ENCODE results near the gene ARID5B.

Gene ARID5B

DNA sequence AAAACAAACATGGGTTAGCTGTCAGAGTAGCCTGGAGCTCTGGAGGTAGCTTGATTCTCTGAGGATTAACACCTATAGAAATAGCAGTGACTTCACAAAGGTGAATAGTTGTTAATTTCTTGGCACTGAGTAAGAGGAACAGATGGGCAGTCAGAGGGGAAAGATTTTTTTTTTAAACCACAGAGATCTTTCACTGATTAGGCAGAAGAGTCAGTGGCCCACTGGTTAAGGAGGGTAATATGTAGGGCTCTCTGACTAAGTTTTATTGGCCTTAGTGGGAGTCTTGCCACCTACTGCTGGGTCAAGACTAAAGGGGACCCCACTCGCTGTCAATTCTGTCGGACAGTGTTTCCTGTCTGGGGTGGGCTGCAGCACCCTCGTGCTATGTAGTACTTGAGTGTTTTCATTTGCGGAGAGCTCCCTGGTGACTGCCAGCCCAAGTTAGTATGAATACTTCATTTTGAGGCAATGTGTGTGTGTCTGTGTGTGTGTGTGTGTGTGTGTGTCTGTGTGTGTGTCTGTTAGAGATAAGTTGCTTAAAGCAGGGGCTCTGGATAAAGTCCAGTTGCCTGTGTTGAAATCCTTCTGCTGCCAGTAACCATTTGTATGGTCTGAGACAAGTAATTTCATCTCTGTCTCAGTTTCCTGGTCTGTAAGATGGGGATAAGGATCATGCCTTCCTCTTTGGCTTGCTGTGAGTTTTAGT lies 145.2 kb downstream of the ARID5B start:
- H3K4me3 ChIP-seq (ENCODE audit: low read length) = peak overlapping the region; percentile 74; the same call in 1 of the 2 replicates
- TF ChIP-seq ZNF274 (IDR thresholded peaks at IDR 0.05; ENCODE audit: low read depth, low read length) = no peak

DNA sequence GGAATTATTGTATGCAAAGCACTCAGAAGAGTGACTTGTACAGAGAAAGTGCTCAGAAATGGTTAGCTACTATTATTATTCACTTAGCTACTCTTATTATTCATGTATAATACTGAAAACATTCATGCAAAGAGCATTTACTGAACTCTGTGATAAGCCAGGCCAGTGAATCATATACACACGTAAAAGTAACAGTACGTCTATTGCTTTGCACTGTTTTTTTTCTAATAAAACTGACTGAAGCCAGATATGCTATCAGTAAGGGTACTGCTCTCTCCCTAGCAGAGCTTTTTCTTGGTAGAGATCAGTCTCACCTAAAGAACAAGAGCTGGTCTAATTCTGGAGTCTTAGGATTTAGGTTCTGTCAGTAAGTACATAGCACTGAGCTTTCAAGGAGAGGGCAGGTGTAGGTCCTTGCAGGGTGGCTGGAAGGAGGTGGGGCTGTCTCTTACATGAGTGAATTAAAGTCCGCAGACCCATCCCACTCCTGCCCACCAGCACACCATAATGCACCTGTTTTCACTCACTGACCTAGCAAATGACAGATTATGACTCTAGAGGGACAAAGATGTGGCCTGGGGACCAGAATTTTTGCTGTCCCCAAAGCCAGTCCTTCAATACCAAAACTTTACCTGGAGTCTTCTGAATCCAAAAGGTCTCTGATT lies 145.9 kb downstream of the ARID5B start:
- peak overlapping the region; percentile 74; the same call in 1 of the 2 replicates for H3K4me3 ChIP-seq (ENCODE audit: low read length)
- no peak for TF ChIP-seq ZNF274 (IDR thresholded peaks at IDR 0.05; ENCODE audit: low read depth, low read length)

DNA sequence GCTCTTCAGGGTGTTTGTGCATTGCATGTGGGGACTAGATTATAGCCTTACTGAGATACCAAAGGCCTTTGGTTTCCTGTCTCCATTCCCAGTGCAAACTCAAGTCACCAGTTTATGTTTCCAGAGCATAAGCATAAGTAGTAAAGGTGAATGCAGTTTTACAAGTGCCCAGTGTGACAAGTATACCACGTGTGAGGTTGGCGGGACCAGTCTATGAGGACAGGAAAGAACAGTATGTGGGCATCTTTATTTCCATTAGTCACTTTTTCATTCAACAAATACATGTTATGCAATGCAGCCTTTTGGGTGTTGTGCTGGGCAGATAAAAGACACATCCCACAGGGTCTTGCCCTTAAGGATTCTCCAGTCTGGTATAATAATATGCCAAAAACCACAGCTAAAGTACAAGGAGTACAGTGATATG lies 146.5 kb downstream of the ARID5B start:
- no peak for TF ChIP-seq ZNF274 (IDR thresholded peaks at IDR 0.05; ENCODE audit: low read depth, low read length)

DNA sequence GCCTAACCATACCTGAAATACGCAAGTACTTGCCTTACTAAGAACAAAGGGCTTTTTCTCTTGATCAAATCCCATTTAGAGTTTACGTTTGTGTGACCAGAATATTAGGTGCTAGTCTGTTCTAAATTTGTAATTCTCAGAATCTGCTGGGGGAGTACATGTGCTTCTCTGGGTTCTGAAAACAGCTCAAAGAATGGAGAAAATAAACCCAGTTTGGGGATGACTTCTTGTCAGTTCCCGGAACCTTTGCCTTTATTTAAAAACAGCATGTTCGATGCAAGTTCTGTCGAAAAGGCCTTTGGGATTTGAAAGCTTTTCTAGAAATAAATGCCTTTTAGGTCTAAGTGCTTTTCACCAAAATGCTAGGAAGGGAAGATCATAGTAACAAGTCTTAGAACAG lies 147.0 kb downstream of the ARID5B start:
- TF ChIP-seq ZNF274 (IDR thresholded peaks at IDR 0.05; ENCODE audit: low read depth, low read length) = no peak
- H3K4me3 ChIP-seq (ENCODE audit: low read length) = no peak overlapping the region

More for the DNA sequence above, 146.5 kb downstream of the ARID5B start:
- H3K4me3 ChIP-seq (ENCODE audit: low read length) = peak overlapping the region; percentile 23; the same call in 1 of the 2 replicates

DNA sequence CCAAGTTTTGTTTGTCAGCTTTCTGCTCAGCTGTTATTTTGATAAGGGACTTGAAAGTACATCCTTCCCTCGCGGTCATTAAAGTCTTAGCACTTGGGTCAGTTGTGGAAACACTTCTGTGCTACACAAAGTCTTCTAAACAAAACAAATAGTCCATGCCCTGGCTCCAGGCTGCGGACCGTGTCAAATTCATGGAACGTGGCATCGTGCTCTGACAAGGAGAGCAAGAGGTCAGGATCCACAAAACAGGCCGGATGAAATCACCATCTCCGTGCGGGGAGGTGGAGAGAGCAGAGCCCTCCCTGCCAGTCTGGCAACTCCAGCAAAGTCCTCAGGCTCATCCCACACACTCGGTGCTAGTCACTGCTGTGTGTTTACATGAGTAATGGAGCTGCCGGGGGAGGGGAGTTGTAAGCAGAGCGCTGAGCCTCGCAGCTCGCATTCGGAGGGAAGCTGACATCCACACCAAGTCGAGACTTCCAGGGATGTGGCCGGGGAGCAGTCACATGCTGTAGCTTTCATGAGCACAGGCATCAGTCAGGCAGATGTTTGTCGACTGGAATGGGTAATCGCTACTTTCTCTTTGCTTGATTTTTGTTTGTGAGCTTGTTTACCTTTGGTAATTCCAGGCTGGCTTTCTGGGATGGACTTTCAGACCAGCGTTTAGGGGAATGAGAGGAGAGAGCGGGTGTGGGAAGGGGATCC lies 147.6 kb downstream of the ARID5B start:
- peak overlapping the region; percentile 37; the same call in 1 of the 2 replicates for H3K4me3 ChIP-seq (ENCODE audit: low read length)
- TF ChIP-seq ZNF274 (IDR thresholded peaks at IDR 0.05; ENCODE audit: low read depth, low read length) = no peak

DNA sequence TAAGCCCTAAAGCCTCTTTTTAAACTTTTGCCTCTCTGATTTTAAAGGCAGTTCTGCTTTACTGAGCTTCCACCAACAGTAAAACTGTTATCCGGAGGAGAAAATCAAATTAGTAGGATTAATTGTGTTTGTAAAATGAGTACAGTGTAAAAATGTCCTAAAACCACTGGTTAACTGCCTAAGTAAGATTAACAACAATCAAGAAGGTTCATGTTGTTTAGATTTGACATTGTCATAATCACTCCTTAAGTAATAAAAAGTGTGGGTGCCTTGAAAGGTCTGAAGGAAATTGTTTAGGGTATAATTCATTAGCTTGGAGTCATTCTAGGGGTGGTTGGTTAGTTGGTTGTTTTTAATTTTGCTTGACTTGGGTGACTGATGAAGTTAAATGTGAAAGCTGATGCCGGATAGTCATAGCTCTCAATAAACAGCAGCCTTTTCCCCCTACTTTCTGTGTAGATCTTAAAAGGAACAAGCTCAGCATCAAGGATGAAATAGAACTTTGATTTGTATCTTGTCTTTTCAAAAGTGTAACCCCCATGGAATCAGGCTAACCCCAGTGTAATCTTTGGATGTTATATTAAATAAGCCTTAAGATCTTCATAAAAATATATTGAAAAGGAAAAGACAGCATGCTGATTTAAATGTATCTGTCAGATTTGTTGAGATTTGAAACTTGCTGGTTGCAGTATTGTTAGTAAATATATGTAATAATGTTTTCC lies 148.3 kb downstream of the ARID5B start:
- H3K4me3 ChIP-seq (ENCODE audit: low read length) = peak overlapping the region; percentile 37; the same call in 1 of the 2 replicates
- TF ChIP-seq ZNF274 (IDR thresholded peaks at IDR 0.05; ENCODE audit: low read depth, low read length) = no peak

DNA sequence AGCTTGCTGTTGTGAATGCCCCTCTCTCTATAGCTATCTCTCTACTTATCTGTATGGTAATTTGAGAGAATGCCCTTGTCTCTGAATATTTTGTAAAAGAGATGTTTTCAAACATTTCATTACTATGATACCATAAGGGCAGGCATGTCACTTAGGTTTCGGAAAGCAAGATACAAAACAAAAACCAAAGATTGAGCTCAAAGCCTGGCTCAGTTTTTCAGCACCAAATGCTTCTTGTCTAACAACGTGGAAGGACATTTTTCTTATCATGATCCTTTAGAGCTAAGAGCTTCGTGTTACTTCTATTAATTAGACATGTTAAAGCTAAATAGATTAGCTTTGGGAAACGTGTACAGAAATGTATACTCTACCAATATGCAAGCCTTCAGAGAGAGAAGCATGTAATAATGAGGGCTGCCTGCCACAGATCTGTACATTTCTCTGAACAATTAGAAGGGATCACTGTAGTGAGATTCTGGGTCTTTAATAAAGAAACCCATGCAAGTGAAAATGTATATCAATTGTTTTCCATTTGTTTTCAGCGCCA lies 148.9 kb downstream of the ARID5B start:
- H3K4me3 ChIP-seq (ENCODE audit: low read length) = no peak overlapping the region

DNA sequence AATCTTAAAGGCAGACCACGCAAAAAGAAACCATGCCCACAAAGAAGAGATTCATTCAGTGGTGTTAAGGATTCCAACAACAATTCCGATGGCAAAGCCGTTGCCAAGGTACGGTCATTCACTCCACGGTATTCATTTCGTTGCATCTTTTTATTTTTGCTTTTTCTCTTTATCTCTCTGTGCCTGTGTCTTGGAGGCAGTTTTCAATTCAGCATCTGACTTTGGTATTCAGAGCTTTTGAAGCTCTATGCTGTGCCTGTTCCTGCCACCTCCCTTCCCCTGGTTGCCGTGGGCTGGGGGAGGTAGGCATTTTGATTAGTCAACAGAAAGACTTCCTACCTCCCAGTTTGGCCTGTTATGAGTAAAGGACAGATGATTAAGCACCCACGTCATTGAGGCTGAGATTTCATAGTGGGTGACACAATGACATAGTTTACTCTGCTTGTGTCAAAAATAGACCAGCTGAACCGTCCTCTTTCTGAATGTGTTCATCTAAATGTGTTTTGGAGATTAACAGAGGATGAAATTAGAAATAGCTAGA lies 149.5 kb downstream of the ARID5B start:
- TF ChIP-seq ZNF274 (IDR thresholded peaks at IDR 0.05; ENCODE audit: low read depth, low read length) = no peak

More for the DNA sequence above, 148.9 kb downstream of the ARID5B start:
- no peak for TF ChIP-seq ZNF274 (IDR thresholded peaks at IDR 0.05; ENCODE audit: low read depth, low read length)

DNA sequence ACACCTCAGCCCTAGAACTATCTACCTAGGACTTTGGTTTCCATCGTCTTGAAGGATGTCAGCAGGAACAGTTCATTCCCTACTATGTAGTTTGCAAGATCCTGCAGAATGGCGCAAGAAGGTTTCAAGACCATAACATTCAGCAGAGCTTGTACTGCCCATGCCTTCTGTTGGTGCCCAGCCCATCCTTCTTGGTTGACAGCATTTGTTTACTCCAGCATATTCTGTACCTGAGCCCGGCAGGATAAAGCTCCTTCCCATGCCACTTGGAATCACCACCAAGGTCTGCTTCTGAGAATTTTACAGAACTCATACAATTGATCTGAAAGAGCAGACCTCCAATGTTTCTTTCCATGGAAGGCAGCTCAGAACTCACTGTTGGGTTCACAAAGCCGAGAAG lies 150.8 kb downstream of the ARID5B start:
- no peak overlapping the region for H3K4me3 ChIP-seq (ENCODE audit: low read length)
- TF ChIP-seq ZNF274 (IDR thresholded peaks at IDR 0.05; ENCODE audit: low read depth, low read length) = no peak

More for the DNA sequence above, 149.5 kb downstream of the ARID5B start:
- H3K4me3 ChIP-seq (ENCODE audit: low read length) = peak overlapping the region; percentile 26; the same call in 1 of the 2 replicates

DNA sequence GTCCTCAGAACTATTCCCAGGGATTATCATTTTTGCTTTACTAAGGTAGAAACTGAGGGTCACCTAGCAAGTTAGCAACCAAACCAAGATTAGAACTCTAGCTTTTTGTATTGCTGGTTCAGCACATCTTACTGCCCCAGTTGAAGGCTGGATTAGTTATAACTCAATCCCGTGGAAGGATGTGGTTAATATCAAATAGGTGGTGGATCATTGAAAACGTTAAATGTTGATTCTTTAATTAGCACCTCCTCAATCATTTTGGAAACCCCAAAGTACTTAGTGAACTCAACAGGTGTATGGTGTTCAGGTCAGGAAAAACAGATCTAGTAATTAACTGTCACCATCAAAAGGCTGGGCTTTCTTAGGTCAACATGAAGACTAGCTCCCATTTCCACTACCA lies 152.4 kb downstream of the ARID5B start:
- no peak for TF ChIP-seq ZNF274 (IDR thresholded peaks at IDR 0.05; ENCODE audit: low read depth, low read length)
- H3K4me3 ChIP-seq (ENCODE audit: low read length) = no peak overlapping the region

DNA sequence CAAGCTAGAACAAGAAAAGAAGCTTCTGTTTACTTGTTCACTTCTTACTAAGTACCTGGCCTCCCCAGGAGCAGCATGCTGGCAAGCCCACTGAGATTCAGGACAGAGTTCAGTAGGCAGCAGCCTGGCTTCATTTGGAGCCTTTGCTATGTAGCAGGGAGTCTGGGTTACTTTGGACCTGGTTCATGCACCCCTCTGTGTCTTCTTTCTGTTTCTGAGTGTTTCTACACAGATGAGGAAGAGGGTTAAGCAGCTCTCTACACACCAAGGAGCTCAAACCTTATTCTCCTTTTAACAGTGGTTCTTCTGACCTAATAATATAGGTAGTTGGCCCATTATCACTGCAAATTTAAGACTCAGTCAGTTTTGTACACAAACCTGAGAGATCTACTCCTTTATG lies 152.9 kb downstream of the ARID5B start:
- no peak for TF ChIP-seq ZNF274 (IDR thresholded peaks at IDR 0.05; ENCODE audit: low read depth, low read length)

DNA sequence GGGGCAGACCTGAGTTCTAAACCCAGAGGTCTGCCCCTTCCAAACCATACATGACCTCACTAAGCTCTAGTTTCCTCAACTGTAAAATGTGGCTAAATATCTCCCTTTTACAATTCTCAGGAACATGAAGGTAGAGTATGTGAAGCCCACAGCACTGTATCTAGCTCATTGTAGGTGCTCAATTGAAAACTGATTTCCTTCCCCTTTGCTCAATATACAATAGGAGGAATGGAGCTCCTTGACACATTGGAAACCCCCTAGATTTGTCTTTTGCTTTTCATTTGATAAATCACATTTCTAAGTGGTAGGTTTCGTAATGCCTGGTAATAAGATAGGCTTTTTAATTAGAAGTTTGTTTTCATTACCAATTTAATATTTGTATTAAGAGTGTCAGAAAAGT lies 153.3 kb downstream of the ARID5B start:
- no peak overlapping the region for H3K4me3 ChIP-seq (ENCODE audit: low read length)
- no peak for TF ChIP-seq ZNF274 (IDR thresholded peaks at IDR 0.05; ENCODE audit: low read depth, low read length)

More for the DNA sequence above, 152.9 kb downstream of the ARID5B start:
- no peak overlapping the region for H3K4me3 ChIP-seq (ENCODE audit: low read length)

DNA sequence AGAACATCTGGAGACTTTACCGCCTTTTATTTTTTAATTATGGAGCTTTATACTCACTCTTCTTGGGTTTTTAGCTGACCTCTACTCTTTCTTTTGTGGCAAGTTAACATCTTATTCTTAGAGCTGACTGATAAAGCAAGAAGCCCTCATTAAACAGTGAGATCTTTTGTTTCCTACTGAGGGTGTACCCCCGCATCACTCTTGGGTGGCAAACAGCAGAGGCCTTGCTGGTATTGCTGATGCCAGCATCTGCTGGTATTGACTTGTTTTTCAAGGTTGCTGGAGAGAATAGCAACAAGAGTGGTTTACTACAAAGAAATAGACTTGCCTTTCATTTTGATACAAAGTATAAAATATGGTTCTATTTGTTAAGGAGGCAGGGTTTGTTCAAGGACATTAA lies 154.7 kb downstream of the ARID5B start:
- no peak overlapping the region for H3K4me3 ChIP-seq (ENCODE audit: low read length)
- TF ChIP-seq ZNF274 (IDR thresholded peaks at IDR 0.05; ENCODE audit: low read depth, low read length) = no peak

Measured in GM08714 (cell line).